K562 (cell line): ENCODE data around the gene CYP2R1. TPM values are rescaled to one million over a fixed set of nuclear protein-coding genes. Genes with fewer than 3 reads are reported as not detected.
A peak's percentile ranks its signal among the peaks of the same experiment; 100 is the strongest.

Source experiments
- CBX8 ChIP-seq: fragments of 200-600 bp; sonication (generic); IDR thresholded peaks from 2 replicates; pipeline ENCODE4 v1.6.1; 2012; ENCODE audit warnings: borderline replicate concordance, mixed run types, low read depth, mild to moderate bottlenecking, moderate library complexity, mixed read lengths, low read length, control low read depth, inconsistent platforms; ENCODE audit not compliant: poor library complexity, severe bottlenecking; ENCODE audit errors: extremely low read depth
- CTCF ChIP-seq, 3 experiments: IDR thresholded peaks in 2 of 3; conservative IDR thresholded peaks in 1 of 3; 2 replicates each; pipeline ENCODE4 v1.5.1; 2011 to 2012; ENCODE audit warnings: low read length in 3 of 3, mild to moderate bottlenecking in 3 of 3, control low read depth in 2 of 3, improper control_type of control experiment in 1 of 3, inconsistent platforms in 1 of 3, low read depth in 1 of 3, mixed read lengths in 1 of 3, moderate library complexity in 1 of 3; ENCODE audit not compliant: insufficient read depth in 2 of 3
- HNRNPLL ChIP-seq: fragments of 200-400 bp; formaldehyde crosslinking; IDR thresholded peaks from 2 replicates; pipeline ENCODE4 v1.6.1; 2017; ENCODE audit warnings: low read length, low read depth, mild to moderate bottlenecking; ENCODE audit not compliant: poor library complexity, severe bottlenecking
- IFI16 ChIP-seq: fragments of 250-450 bp; sonication (Bioruptor Pico); IDR thresholded peaks from 2 replicates; pipeline ENCODE4 v2.1.2; 2022; ENCODE audit warnings: mild to moderate bottlenecking, inconsistent platforms
- KLF16 ChIP-seq: IDR thresholded peaks from 2 replicates; pipeline ENCODE4 v1.6.1; 2016; ENCODE audit warnings: antibody characterized with exemption
- MAFK ChIP-seq: IDR thresholded peaks from 2 replicates; pipeline ENCODE4 v1.6.1; 2011; ENCODE audit warnings: low read length, improper control_type of control experiment
- NCOA6 ChIP-seq: fragments of 450-650 bp; IDR thresholded peaks from 2 replicates; pipeline ENCODE4 v1.6.1; 2017; ENCODE audit warnings: mild to moderate bottlenecking
- PHF8 ChIP-seq: fragments of 200-600 bp; sonication (generic); IDR thresholded peaks from 2 replicates; pipeline ENCODE4 v1.6.1; 2012; ENCODE audit warnings: mixed run types, mild to moderate bottlenecking, inconsistent platforms, low read length, moderate library complexity, borderline replicate concordance
- POLR2G ChIP-seq: fragments of 200-400 bp; formaldehyde crosslinking; IDR thresholded peaks from 2 replicates; pipeline ENCODE4 v1.6.1; 2017; ENCODE audit warnings: low read depth, mild to moderate bottlenecking, antibody characterized with exemption, low read length, moderate library complexity
- POLR2H ChIP-seq: IDR thresholded peaks from 2 replicates; pipeline ENCODE4 v1.6.1; 2016; ENCODE audit warnings: missing genetic modification characterization, low read depth, mild to moderate bottlenecking, control low read depth, missing compliant biosample characterization, moderate library complexity
- PREB ChIP-seq: sonication (generic); formaldehyde crosslinking; IDR thresholded peaks from 2 replicates; pipeline ENCODE4 v1.8.1; 2023; ENCODE audit warnings: mild to moderate bottlenecking, missing genetic modification reagents
- RBFOX2 ChIP-seq: fragments of 200-400 bp; formaldehyde crosslinking; IDR thresholded peaks from 2 replicates; pipeline ENCODE4 v1.6.1; 2017; ENCODE audit warnings: low read depth, mild to moderate bottlenecking, low read length, moderate library complexity
- RBM25 ChIP-seq: fragments of 200-400 bp; formaldehyde crosslinking; IDR thresholded peaks from 2 replicates; pipeline ENCODE4 v1.6.1; 2018; ENCODE audit warnings: low read length, low read depth, moderate library complexity; ENCODE audit not compliant: severe bottlenecking
- SMAD4 ChIP-seq: fragments of 250-450 bp; sonication (Bioruptor Pico); conservative IDR thresholded peaks from 2 replicates; pipeline ENCODE4 v1.8.0; 2021; ENCODE audit warnings: inconsistent platforms, mild to moderate bottlenecking, moderate library complexity
- SOX6 ChIP-seq: fragments of 450-650 bp; IDR thresholded peaks from 2 replicates; pipeline ENCODE4 v1.6.1; 2014; ENCODE audit warnings: mild to moderate bottlenecking
- TBP ChIP-seq: optimal IDR thresholded peaks from 2 replicates; pipeline ENCODE3; 2011; ENCODE audit warnings: low read depth, low read length, improper control_type of control experiment
- YY1 ChIP-seq, 3 experiments: IDR thresholded peaks; 2 replicates each; pipeline ENCODE4 v1.6.1; 2011; ENCODE audit warnings: low read length in 2 of 3, mild to moderate bottlenecking in 2 of 3, moderate library complexity in 2 of 3, borderline replicate concordance in 1 of 3, control low read depth in 1 of 3, low read depth in 1 of 3; ENCODE audit not compliant: insufficient read depth in 3 of 3, insufficient replicate concordance in 2 of 3, control insufficient read depth in 1 of 3, insufficient read length in 1 of 3; ENCODE audit errors: extremely low read depth in 1 of 3
- ZNF121 ChIP-seq: sonication (generic); formaldehyde crosslinking; conservative IDR thresholded peaks from 2 replicates; pipeline ENCODE4 v1.8.0; 2022; ENCODE audit warnings: missing genetic modification reagents
- ZNF143 ChIP-seq: sonication (generic); formaldehyde crosslinking; IDR thresholded peaks from 2 replicates; pipeline ENCODE4 v1.9.0; 2022; ENCODE audit warnings: mild to moderate bottlenecking, missing genetic modification reagents
- ZNF165 ChIP-seq: fragments of 250-450 bp; sonication (Bioruptor Pico); IDR thresholded peaks from 2 replicates; pipeline ENCODE4 v1.4.0; 2020; ENCODE audit warnings: borderline replicate concordance
- ZNF507 ChIP-seq: conservative IDR thresholded peaks from 2 replicates; pipeline ENCODE4 v1.6.1; 2017; ENCODE audit warnings: missing genetic modification characterization, missing compliant biosample characterization
- ZSCAN32 ChIP-seq: fragments of 450-650 bp; formaldehyde crosslinking; IDR thresholded peaks from 2 replicates; pipeline ENCODE4 v1.4.0; 2020; ENCODE audit warnings: mild to moderate bottlenecking, moderate library complexity
- polyA plus RNA-seq, 8 experiments: library from polyadenylated mRNA; depleted of rRNA in 4 of 8; stranded (reverse) in 5 of 8; unstranded in 3 of 8; fragments of >200 nt; fragmentation: Nextera tagmentation in 2 of 8; fragmentation: Illumina TruSeq in 1 of 8; extraction: Ambion mirVana in 2 of 8; extraction: Trizol in 1 of 8; gene quantifications; 2 replicates each; pipeline versions ENCODE4 v1.2.1 to v1.2.3, GENCODE V29; 2011 to 2014; ENCODE audit warnings: inconsistent platforms in 1 of 8, missing spikeins in 1 of 8
- total RNA-seq, 7 experiments: library from RNA; depleted of rRNA in 6 of 7; stranded (reverse); fragments of >200 nt in 6 of 7; fragmentation: Illumina TruSeq in 2 of 7; extraction: Trizol in 2 of 7; gene quantifications; 2 replicates each; pipeline versions ENCODE4 v1.2.1 to v1.2.3, GENCODE V29; 2011 to 2021; ENCODE audit warnings: low replicate concordance in 1 of 7

The CYP2R1 gene
- total and polyA plus RNA-seq, 9 of the 15 experiments (the other 6 are each of a cell fraction or from before 2014, with no cell fraction given), result 19.4 to 40.5 (median 29.4) TPM

GRCh38 chr11:14892036-14892556, at the start of gene CYP2R1 (continued):
- TF ChIP-seq MAFK (no peak), ZSCAN32 (CRISPR knock-in tag) (no peak), KLF16 (no peak), RBFOX2 (peak; percentile 93), POLR2G (peak; percentile 87), RBM25 (peak; percentile 93), POLR2H (tag) (0 out of 2 replicates have a peak, but pooled peaks have one; percentile 56), CBX8 (no peak), SOX6 (peak; percentile 58; the same call in 1 of the 2 replicates), YY1 (IDR thresholded peaks at IDR 0.05; ENCODE audit: borderline replicate concordance in 1 of 3, control insufficient read depth in 1 of 3, extremely low read depth in 1 of 3, insufficient read depth in 3 of 3, insufficient read length in 1 of 3, insufficient replicate concordance in 2 of 3, low read depth in 1 of 3, low read length in 2 of 3) (peak in 2 of 3 experiments; percentile 37 to 47), NCOA6 (peak; percentile 12; the same call in 1 of the 2 replicates), PREB (CRISPR knock-in tag) (no peak), IFI16 (CRISPR knock-in tag) (no peak), PHF8 (peak; percentile 59; the same call in 1 of the 2 replicates), ZNF165 (peak; percentile 99), ZNF143 (no peak), CTCF (IDR thresholded peaks at IDR 0.05 in 2 of 3, conservative IDR thresholded peaks at IDR 0.05 in 1 of 3; ENCODE audit: insufficient read depth in 2 of 3, low read depth in 1 of 3, low read length in 3 of 3) (peak in 2 of 3 experiments; percentile 15 to 17; a peak in 2 of 6 replicates), TBP (peak; percentile 67), HNRNPLL (peak; percentile 82), SMAD4 (peak; percentile 26; the same call in 1 of the 2 replicates), ZNF121 (CRISPR knock-in tag) (no peak), ZNF507 (tag) (no peak)
